Measurements from ENCODE around the gene CARS2. TPM values are rescaled to one million over a fixed set of nuclear protein-coding genes. Genes with fewer than 3 reads are reported as not detected.

The CARS2 gene
- total and polyA plus RNA-seq, 8 donors, result 49.3 to 247 (median 75.7) TPM

DNA sequence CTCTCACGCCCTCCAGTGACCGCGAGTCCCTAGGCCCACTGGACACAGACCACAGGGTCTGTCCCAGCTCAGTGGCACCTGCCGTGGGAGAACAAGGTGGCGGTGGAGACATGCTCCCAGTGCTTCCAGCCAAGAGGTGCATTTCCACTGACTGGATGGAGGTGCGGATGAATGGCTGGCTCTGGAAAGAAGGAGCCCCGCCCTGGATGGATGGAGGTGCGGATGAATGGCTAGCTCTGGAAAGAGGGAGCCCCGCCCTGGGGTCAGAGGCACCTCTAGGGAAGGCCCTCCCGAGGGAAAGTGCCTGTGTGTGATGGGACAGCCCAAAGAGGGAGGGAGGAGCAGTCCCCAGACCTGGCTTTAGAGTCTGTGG, 58.6 kb downstream of the CARS2 start:
- TF ChIP-seq, protein P1, sequence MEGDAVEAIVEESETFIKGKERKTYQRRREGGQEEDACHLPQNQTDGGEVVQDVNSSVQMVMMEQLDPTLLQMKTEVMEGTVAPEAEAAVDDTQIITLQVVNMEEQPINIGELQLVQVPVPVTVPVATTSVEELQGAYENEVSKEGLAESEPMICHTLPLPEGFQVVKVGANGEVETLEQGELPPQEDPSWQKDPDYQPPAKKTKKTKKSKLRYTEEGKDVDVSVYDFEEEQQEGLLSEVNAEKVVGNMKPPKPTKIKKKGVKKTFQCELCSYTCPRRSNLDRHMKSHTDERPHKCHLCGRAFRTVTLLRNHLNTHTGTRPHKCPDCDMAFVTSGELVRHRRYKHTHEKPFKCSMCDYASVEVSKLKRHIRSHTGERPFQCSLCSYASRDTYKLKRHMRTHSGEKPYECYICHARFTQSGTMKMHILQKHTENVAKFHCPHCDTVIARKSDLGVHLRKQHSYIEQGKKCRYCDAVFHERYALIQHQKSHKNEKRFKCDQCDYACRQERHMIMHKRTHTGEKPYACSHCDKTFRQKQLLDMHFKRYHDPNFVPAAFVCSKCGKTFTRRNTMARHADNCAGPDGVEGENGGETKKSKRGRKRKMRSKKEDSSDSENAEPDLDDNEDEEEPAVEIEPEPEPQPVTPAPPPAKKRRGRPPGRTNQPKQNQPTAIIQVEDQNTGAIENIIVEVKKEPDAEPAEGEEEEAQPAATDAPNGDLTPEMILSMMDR (IDR thresholded peaks at IDR 0.05), result no peak
- TF ChIP-seq POLR2AphosphoS5 (IDR thresholded peaks at IDR 0.05) (no peak), POLR2A (IDR thresholded peaks at IDR 0.05) (no peak), EP300 (IDR thresholded peaks at IDR 0.05) (no peak)
- Histone ChIP-seq H3K9me3 (no peaks in the 10 kb centered on the region), H3K27ac (no peak overlapping the region), H3K4me1 (peaks cover 9 to 12% (median 10%) of the 10 kb centered on the region in 4 donors), H3K27me3 (no peaks in the 10 kb centered on the region), H3K4me3 (no peak overlapping the region), H3K36me3 (peaks cover 15 to 83% (median 78%) of the 10 kb centered on the region in 4 donors)
- intact Hi-C loops (cut with DNase I; ENCODE audit: low total_unique reads), result loop anchor here (10.0 kb wide), 1 partner anchor 57 kb away; the partner anchor contains the start of gene CARS2
- DNase-seq, result no peak
- WGBS, 5 donors, result 71 to 92% (median 86%) methylated on average over 10 of the region's 10 CpGs

DNA sequence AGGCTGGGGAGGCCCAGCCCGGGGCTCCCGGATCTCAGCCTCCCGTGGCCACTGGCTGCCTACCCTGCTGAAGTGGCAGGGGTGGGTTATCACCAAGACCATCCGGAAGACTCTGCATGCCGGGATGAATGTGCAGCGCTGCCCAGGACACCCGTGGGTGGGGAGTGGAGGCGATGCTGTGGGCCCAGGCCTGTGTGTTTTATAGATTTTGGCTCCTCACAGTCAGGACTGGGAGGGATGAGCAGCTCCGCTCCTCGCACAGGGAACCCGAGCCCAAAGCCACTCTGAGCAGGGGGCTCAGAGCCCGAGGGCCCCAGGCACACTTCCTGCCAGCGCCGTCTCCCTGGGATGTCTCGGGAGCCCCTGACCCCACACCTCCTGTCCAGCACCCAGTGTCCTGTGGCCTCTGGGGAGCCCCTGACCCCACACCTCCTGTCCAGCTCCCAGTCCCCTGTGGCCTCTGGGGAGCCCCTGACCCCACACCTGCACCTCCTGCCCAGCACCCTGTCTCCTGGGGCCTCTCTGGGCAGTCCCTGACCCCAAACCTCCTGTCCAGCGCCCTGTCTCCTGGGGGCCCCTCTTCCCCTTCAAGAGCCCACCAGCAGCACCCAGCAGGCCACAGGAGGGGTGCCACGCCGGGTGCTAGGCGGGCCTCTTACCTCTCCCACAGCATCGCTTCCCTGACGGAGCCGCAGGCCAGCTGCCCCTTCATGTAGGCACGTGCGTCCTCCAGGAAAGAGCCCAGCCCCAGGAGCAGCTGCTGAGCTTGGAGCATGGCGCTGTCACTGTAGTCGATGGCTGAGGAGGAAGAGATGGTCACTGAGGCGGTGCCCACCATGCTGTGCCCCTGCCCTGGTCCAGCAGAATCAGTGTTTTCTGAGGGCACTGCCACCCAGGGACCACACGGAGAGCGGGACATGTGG, 59.2 kb downstream of the CARS2 start:
- DNase-seq, result no peak
- Histone ChIP-seq H3K27ac (peak overlapping the region in 1 of 5 donors; percentile 49), H3K9me3 (no peaks in the 10 kb centered on the region), H3K4me1 (peaks cover 9 to 12% (median 10%) of the 10 kb centered on the region in 4 donors), H3K36me3 (peaks cover 20 to 84% (median 80%) of the 10 kb centered on the region in 4 donors), H3K4me3 (no peak overlapping the region), H3K27me3 (no peaks in the 10 kb centered on the region)
- WGBS, 5 donors, result 91 to 94% (median 93%) methylated on average over 24 to 29 of the region's 29 CpGs
- TF ChIP-seq, protein P1 (IDR thresholded peaks at IDR 0.05), result no peak
- TF ChIP-seq EP300 (IDR thresholded peaks at IDR 0.05) (no peak), POLR2AphosphoS5 (IDR thresholded peaks at IDR 0.05) (no peak), POLR2A (IDR thresholded peaks at IDR 0.05) (no peak)
- intact Hi-C loops (cut with DNase I; ENCODE audit: low total_unique reads), result loop anchor here (10.0 kb wide), 1 partner anchor 58 kb away; the partner anchor contains the start of gene CARS2

DNA sequence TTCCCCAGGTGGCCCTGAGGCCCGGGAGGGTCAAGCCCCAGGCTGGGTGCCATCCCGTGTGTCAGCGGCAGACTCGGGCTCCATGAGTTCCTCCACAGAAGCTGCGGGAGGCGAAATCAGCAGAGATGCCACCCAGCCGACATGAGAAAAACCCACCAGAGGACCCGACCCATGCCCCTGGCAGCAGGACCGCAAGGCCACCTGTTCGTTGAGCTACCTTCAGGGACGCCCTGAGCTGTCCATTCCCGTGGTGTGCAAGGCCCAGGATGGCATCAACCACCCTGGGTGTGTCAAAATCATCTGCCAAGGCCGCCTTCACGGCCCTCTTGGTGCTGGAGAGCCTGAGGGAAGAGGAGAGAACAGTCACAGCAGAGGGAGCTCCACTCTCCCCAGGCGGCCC, 60.2 kb downstream of the CARS2 start:
- TF ChIP-seq POLR2A (IDR thresholded peaks at IDR 0.05) (no peak), POLR2AphosphoS5 (IDR thresholded peaks at IDR 0.05) (no peak), EP300 (IDR thresholded peaks at IDR 0.05) (no peak)
- TF ChIP-seq, protein P1 (IDR thresholded peaks at IDR 0.05), result no peak
- Histone ChIP-seq H3K4me1 (peaks cover 10 to 21% (median 14%) of the 10 kb centered on the region in 4 donors), H3K27ac (peak overlapping the region in 1 of 5 donors; percentile 49), H3K27me3 (no peaks in the 10 kb centered on the region), H3K4me3 (no peak overlapping the region), H3K9me3 (no peaks in the 10 kb centered on the region), H3K36me3 (peaks cover 22 to 84% (median 81%) of the 10 kb centered on the region in 4 donors)
- DNase-seq, result no peak
- intact Hi-C loops (cut with DNase I; ENCODE audit: low total_unique reads), result loop anchor here (10.0 kb wide), 1 partner anchor 59 kb away; the partner anchor contains the start of gene CARS2
- 77 to 87% (median 86%) methylated on average over 7 to 15 of the region's 15 CpGs for WGBS, 5 donors

DNA sequence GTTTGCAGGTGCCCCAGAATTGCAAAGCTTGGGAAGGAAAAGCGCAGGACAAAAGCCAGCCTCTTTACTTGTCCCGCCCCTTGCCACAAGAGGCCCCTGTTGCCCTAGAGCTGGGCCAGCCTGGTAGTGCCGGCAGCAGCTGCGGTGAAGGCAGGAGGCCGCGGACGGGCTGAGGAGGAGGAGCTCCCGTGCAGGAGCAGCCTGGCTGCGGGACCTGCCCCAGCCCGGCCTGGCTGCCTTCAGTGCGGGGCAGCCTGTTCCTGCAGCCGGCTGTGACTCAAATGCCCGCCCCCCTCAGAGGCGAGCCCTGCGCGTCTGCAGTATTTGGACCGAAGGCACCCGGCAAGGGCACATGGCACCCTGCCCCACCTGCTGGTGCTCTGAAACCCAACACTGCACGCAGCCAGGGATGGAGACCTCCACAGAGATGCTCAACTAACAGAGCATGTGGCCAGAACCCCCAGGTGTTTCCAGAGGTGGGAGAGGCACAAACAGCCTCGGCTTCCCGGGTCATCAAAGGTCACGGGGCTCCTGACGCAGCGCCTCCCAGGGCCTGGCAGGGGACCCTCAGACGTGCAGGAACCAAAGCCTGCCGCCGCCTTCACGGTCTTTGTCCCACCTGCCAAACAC, 60.9 kb downstream of the CARS2 start:
- intact Hi-C loops (cut with DNase I; ENCODE audit: low total_unique reads), result loop anchor here (10.0 kb wide), 1 partner anchor 60 kb away; the partner anchor contains the start of gene CARS2
- H3K4me1 ChIP-seq, result peaks cover 11 to 27% (median 19%) of the 10 kb centered on the region in 4 donors
- no peak overlapping the region for H3K4me3 ChIP-seq
- no peaks in the 10 kb centered on the region for H3K9me3 ChIP-seq
- TF ChIP-seq POLR2A (IDR thresholded peaks at IDR 0.05), result no peak
- TF ChIP-seq, protein P1 (IDR thresholded peaks at IDR 0.05), result peak in 3 of 7 experiments; percentile 20 to 42 (median 39)
- peak in 2 of 3 donors; percentile 20 to 30 for TF ChIP-seq POLR2AphosphoS5 (IDR thresholded peaks at IDR 0.05)
- WGBS, 5 donors, result 25 to 45% (median 29%) methylated on average over 14 to 28 of the region's 28 CpGs
- H3K27me3 ChIP-seq, result no peaks in the 10 kb centered on the region
- H3K27ac ChIP-seq, result peak overlapping the region in 2 of 5 donors; percentile 4 to 49
- H3K36me3 ChIP-seq, result peaks cover 23 to 84% (median 81%) of the 10 kb centered on the region in 4 donors
- peak; percentile 77 to 87 for DNase-seq

Measured in stomach (tissue), 9 donors.